Body of pancreas (tissue), 4 donors: Measurements from ENCODE around the gene PTH1R.
A peak's percentile ranks its signal among the peaks of the same experiment; 100 is the strongest.

ENCODE experiments used
- CTCF ChIP-seq, 7 experiments: fragments of 450-650 bp in 4 of 7; fragments of 200-600 bp in 3 of 7; sonication (generic) in 3 of 7; IDR thresholded peaks; one replicate each; pipeline ENCODE4 v1.5.1; 2016 to 2019; ENCODE audit warnings: antibody characterized with exemption in 7 of 7
- POLR2A ChIP-seq, 3 donors: fragments of 450-650 bp; IDR thresholded peaks; one replicate each; pipeline ENCODE4 v1.6.1; 2016; ENCODE audit warnings: antibody characterized with exemption in 3 of 3, mild to moderate bottlenecking in 2 of 3

- peak in 2 of 7 experiments; percentile 10 for TF ChIP-seq CTCF (IDR thresholded peaks at IDR 0.05)
- no peak for TF ChIP-seq POLR2A (IDR thresholded peaks at IDR 0.05)
Observed at GRCh38 chr3:46848271-46849044, 29.1 kb upstream of the PTH1R start.
